A673 (cell line): ENCODE measurements around the gene CYP17A1. TPM values are rescaled to one million over a fixed set of nuclear protein-coding genes. Genes with fewer than 3 reads are reported as not detected.

Source experiments
- BruUV-seq: library from RNA; stranded (reverse); fragments of 400-500 nt; replicated peaks from 2 replicates; lab custom pipeline; 2021; lab: Mats Ljungman, UMichigan
- CTCF ChIA-PET: fragments of 300-600 bp; sonication (Branson Sonifier 250); formaldehyde crosslinking; loops from one replicate; lab custom pipeline; 2022; ENCODE audit warnings: antibody characterized with exemption; lab: Charles Lee
- POLR2A ChIA-PET: fragments of 300-600 bp; sonication (Branson Sonifier 250); formaldehyde crosslinking; loops from one replicate; lab custom pipeline; 2022; ENCODE audit warnings: antibody characterized with exemption; ENCODE audit not compliant: low non-redundant PET; lab: Charles Lee
- DNase-seq: peaks from one replicate; pipeline ENCODE4 v3.0.0-alpha.2; 2015; ENCODE audit warnings: low spot score
- H3K27ac ChIP-seq: fragments of 200-600 bp; sonication (generic); 2 replicates; pipeline ENCODE4 v1.5.1; 2016; ENCODE audit warnings: mixed run types, low read depth, mild to moderate bottlenecking, mixed read lengths, antibody characterized with exemption, low read length; ENCODE audit not compliant: poor library complexity, severe bottlenecking
- H3K27me3 ChIP-seq: fragments of 200-600 bp; sonication (generic); replicated peaks from 2 replicates; pipeline ENCODE4 v1.6.1; 2017; ENCODE audit warnings: mixed run types, low read depth, mild to moderate bottlenecking, mixed read lengths, antibody characterized with exemption, low read length; ENCODE audit not compliant: insufficient read depth, poor library complexity
- H3K36me3 ChIP-seq: fragments of 200-600 bp; sonication (generic); 2 replicates; pipeline ENCODE4 v1.6.1; 2016; ENCODE audit warnings: mixed run types, mild to moderate bottlenecking, mixed read lengths, antibody characterized with exemption, low read length; ENCODE audit not compliant: insufficient read depth, poor library complexity, severe bottlenecking
- H3K4me1 ChIP-seq: fragments of 200-600 bp; sonication (generic); 2 replicates; pipeline ENCODE4 v1.6.1; 2017; ENCODE audit warnings: mixed run types, mild to moderate bottlenecking, mixed read lengths, antibody characterized with exemption, low read length; ENCODE audit not compliant: insufficient read depth, poor library complexity, severe bottlenecking
- H3K4me3 ChIP-seq: fragments of 200-600 bp; sonication (generic); 2 replicates; pipeline ENCODE4 v1.5.1; 2016; ENCODE audit warnings: low read depth, mixed run types, mild to moderate bottlenecking, mixed read lengths, low read length; ENCODE audit not compliant: poor library complexity, severe bottlenecking
- H3K9me3 ChIP-seq: fragments of 200-600 bp; sonication (generic); 2 replicates; pipeline ENCODE4 v1.6.1; 2016; ENCODE audit warnings: mixed run types, low read depth, mild to moderate bottlenecking, mixed read lengths, antibody characterized with exemption, low read length; ENCODE audit not compliant: poor library complexity, severe bottlenecking
- CTCF ChIP-seq: fragments of 300-800, 200-600 bp; sonication (generic); conservative IDR thresholded peaks from 2 replicates; pipeline ENCODE4 v1.5.1; 2017; ENCODE audit warnings: low read depth, mild to moderate bottlenecking, antibody characterized with exemption, low read length, moderate library complexity, mixed read lengths
- EZH2 ChIP-seq: fragments of 200-600 bp; sonication (generic); IDR thresholded peaks from 2 replicates; pipeline ENCODE4 v1.6.1; 2017; ENCODE audit warnings: borderline replicate concordance, low read depth, mild to moderate bottlenecking, mixed read lengths, antibody characterized with exemption, low read length; ENCODE audit not compliant: poor library complexity, severe bottlenecking
- intact Hi-C: fragments of 100-400 bp; cut with micrococcal nuclease; formaldehyde crosslinking; loops from one replicate; pipeline ENCODE4 v1.10.0; 2022; ENCODE audit not compliant: unreplicated experiment
- total RNA-seq: library from RNA; stranded (reverse); gene quantifications from 2 replicates; pipeline ENCODE4 v1.2.3, GENCODE V29; 2021

Gene CYP17A1
- total RNA-seq, 1 experiment from 2014 or later = not detected

GRCh38 chr10:102804382-102805055 is 32.7 kb downstream of the CYP17A1 start:
- H3K36me3 ChIP-seq = peaks cover 4% of the 10 kb centered on the region
- ChIA-PET POLR2A (no interaction called here), CTCF (no interaction called here)
- H3K27me3 ChIP-seq = no peaks in the 10 kb centered on the region
- peaks cover 45% of the 10 kb centered on the region for H3K4me1 ChIP-seq
- no peak for TF ChIP-seq EZH2
- no peak for TF ChIP-seq CTCF
- no TSS peak for BruUV-seq
- H3K9me3 ChIP-seq = no peaks in the 10 kb centered on the region
- no peak overlapping the region for H3K4me3 ChIP-seq
- no peak overlapping the region for H3K27ac ChIP-seq
- no peak for DNase-seq
- intact Hi-C loops = loop anchor here (5.0 kb wide), 1 partner anchor 52 kb away; no protein-coding TSS in a partner anchor

GRCh38 chr10:102802920-102803534 is 34.2 kb downstream of the CYP17A1 start:
- intact Hi-C loops = loop anchor here (5.0 kb wide), 1 partner anchor 51 kb away; no protein-coding TSS in a partner anchor
- no TSS peak for BruUV-seq
- ChIA-PET CTCF (no interaction called here), POLR2A (interaction anchor here (0.6 to 0.7 kb wide), 2 partner anchors 64 to 259 kb away, joined by 3 to 16 read pairs; no protein-coding TSS in a partner anchor)
- Histone ChIP-seq H3K4me3 (no peak overlapping the region), H3K27me3 (no peaks in the 10 kb centered on the region), H3K27ac (peak overlapping the region; percentile 60), H3K9me3 (no peaks in the 10 kb centered on the region), H3K4me1 (peaks cover 37% of the 10 kb centered on the region), H3K36me3 (peaks cover 4% of the 10 kb centered on the region)
- TF ChIP-seq CTCF (no peak), EZH2 (no peak)
- peak; percentile 62 for DNase-seq

GRCh38 chr10:102801978-102802377 is 35.2 kb downstream of the CYP17A1 start:
- no peak for DNase-seq
- no peak for TF ChIP-seq CTCF
- TF ChIP-seq EZH2 = no peak
- no TSS peak for BruUV-seq
- no peaks in the 10 kb centered on the region for H3K9me3 ChIP-seq
- CTCF ChIA-PET = no interaction called here
- peak overlapping the region; percentile 60 for H3K27ac ChIP-seq
- no peaks in the 10 kb centered on the region for H3K27me3 ChIP-seq
- intact Hi-C loops = loop anchor here (5.0 kb wide), 1 partner anchor 50 kb away; no protein-coding TSS in a partner anchor
- H3K36me3 ChIP-seq = peaks cover 4% of the 10 kb centered on the region
- H3K4me1 ChIP-seq = peaks cover 37% of the 10 kb centered on the region
- H3K4me3 ChIP-seq = no peak overlapping the region
- POLR2A ChIA-PET = interaction anchor here (0.7 kb wide), 1 partner anchor 65 kb away, joined by 16 read pairs; no protein-coding TSS in a partner anchor
